Caco-2 (cell line): Measurements from ENCODE around the gene GTPBP4. TPM values are rescaled to one million over a fixed set of nuclear protein-coding genes. Genes with fewer than 3 reads are reported as not detected.

Experiments used
- BruUV-seq: library from RNA; stranded (reverse); fragments of 400-500 nt; replicated peaks from 2 replicates; lab custom pipeline; 2021; lab: Mats Ljungman, UMichigan
- CTCF ChIA-PET: fragments of 300-600 bp; sonication (Branson Sonifier 250); formaldehyde crosslinking; loops from one replicate; lab custom pipeline; 2022; ENCODE audit warnings: antibody characterized with exemption; lab: Charles Lee
- POLR2A ChIA-PET: fragments of 300-600 bp; sonication (Branson Sonifier 250); formaldehyde crosslinking; loops from one replicate; lab custom pipeline; 2022; ENCODE audit warnings: antibody characterized with exemption; lab: Charles Lee
- DNase-seq, 2 experiments: peaks; one replicate each; pipeline versions ENCODE4 v3.0.0 to v3.0.0-alpha.2; 2020 to 2022
- H3K27me3 ChIP-seq: replicated peaks from 2 replicates; pipeline ENCODE4 v1.6.0; 2011; ENCODE audit warnings: low read length; ENCODE audit not compliant: control insufficient read depth, insufficient read depth
- H3K36me3 ChIP-seq: 2 replicates; pipeline ENCODE4 v1.5.1; 2011; ENCODE audit warnings: low read length; ENCODE audit not compliant: control insufficient read depth, insufficient read depth
- H3K4me1 ChIP-seq: fragments of 250-450 bp; sonication (Bioruptor Pico); 2 replicates; pipeline ENCODE4 v1.5.1; 2020; ENCODE audit warnings: mild to moderate bottlenecking
- H3K4me3 ChIP-seq: 2 replicates; pipeline ENCODE4 v1.5.1; 2011; ENCODE audit warnings: low read depth, mild to moderate bottlenecking, control low read depth, low read length
- H3K9me3 ChIP-seq: fragments of 250-450 bp; sonication (Bioruptor Pico); 2 replicates; pipeline ENCODE4 v1.5.1; 2020; ENCODE audit warnings: mild to moderate bottlenecking, moderate library complexity
- H3K27ac Mint-ChIP-seq: one replicate; pipeline ENCODE4 v1.8.0; 2022; ENCODE audit warnings: mixed read lengths; ENCODE audit not compliant: unreplicated experiment
- H3K27me3 Mint-ChIP-seq: one replicate; pipeline ENCODE4 v1.8.0; 2022; ENCODE audit warnings: mixed read lengths; ENCODE audit not compliant: insufficient read depth, unreplicated experiment
- H3K36me3 Mint-ChIP-seq: one replicate; pipeline ENCODE4 v1.8.0; 2022; ENCODE audit warnings: mild to moderate bottlenecking, mixed read lengths; ENCODE audit not compliant: insufficient read depth, unreplicated experiment
- H3K4me1 Mint-ChIP-seq: one replicate; pipeline ENCODE4 v1.8.0; 2022; ENCODE audit warnings: low read depth, mixed read lengths; ENCODE audit not compliant: unreplicated experiment
- H3K4me3 Mint-ChIP-seq: one replicate; pipeline ENCODE4 v1.8.0; 2022; ENCODE audit warnings: mild to moderate bottlenecking, moderate library complexity, mixed read lengths; ENCODE audit not compliant: unreplicated experiment
- H3K9me3 Mint-ChIP-seq: one replicate; pipeline ENCODE4 v1.8.0; 2022; ENCODE audit warnings: mixed read lengths; ENCODE audit not compliant: unreplicated experiment
- intact Hi-C: fragments of 100-400 bp; cut with micrococcal nuclease; formaldehyde crosslinking; loops from one replicate; pipeline ENCODE4 v1.10.0; 2022; ENCODE audit not compliant: unreplicated experiment
- total RNA-seq: library from RNA; stranded (reverse); gene quantifications from 2 replicates; pipeline ENCODE4 v1.2.3, GENCODE V29; 2022
- TF ChIP-seq, protein P1 (sequence below), 2 experiments: fragments of 200-600 bp in 1 of 2; IDR thresholded peaks; 1 replicate in 1 of 2; 2 replicates in 1 of 2; pipeline versions ENCODE4 v1.5.1 to v1.8.0; 2011 to 2022; ENCODE audit warnings: antibody characterized with exemption in 1 of 2, control low read depth in 1 of 2, inconsistent platforms in 1 of 2, low read depth in 1 of 2, low read length in 1 of 2, mild to moderate bottlenecking in 1 of 2, moderate library complexity in 1 of 2; ENCODE audit not compliant: insufficient read depth in 1 of 2, severe bottlenecking in 1 of 2, unreplicated experiment in 1 of 2

Gene GTPBP4
- total RNA-seq, 1 experiment from 2014 or later: 202 TPM

GRCh38 chr10:992467-992866, 4.2 kb downstream of the GTPBP4 start:
- intact Hi-C loops: no loop called here
- no peak overlapping the region for H3K27ac Mint-ChIP-seq
- Histone ChIP-seq H3K4me3 (no peak overlapping the region), H3K4me1 (peaks cover 11% of the 10 kb centered on the region), H3K27me3 (no peaks in the 10 kb centered on the region), H3K9me3 (no peaks in the 10 kb centered on the region), H3K36me3 (peaks cover 5% of the 10 kb centered on the region; the same call in 1 of the 2 replicates)
- no TSS peak for BruUV-seq
- H3K9me3 Mint-ChIP-seq: no peaks in the 10 kb centered on the region
- H3K36me3 Mint-ChIP-seq: peaks cover 97% of the 10 kb centered on the region
- no peaks in the 10 kb centered on the region for H3K27me3 Mint-ChIP-seq
- DNase-seq: no peak
- POLR2A ChIA-PET: no interaction called here
- CTCF ChIA-PET: no interaction called here
- H3K4me3 Mint-ChIP-seq: no peak overlapping the region
- TF ChIP-seq, protein P1, sequence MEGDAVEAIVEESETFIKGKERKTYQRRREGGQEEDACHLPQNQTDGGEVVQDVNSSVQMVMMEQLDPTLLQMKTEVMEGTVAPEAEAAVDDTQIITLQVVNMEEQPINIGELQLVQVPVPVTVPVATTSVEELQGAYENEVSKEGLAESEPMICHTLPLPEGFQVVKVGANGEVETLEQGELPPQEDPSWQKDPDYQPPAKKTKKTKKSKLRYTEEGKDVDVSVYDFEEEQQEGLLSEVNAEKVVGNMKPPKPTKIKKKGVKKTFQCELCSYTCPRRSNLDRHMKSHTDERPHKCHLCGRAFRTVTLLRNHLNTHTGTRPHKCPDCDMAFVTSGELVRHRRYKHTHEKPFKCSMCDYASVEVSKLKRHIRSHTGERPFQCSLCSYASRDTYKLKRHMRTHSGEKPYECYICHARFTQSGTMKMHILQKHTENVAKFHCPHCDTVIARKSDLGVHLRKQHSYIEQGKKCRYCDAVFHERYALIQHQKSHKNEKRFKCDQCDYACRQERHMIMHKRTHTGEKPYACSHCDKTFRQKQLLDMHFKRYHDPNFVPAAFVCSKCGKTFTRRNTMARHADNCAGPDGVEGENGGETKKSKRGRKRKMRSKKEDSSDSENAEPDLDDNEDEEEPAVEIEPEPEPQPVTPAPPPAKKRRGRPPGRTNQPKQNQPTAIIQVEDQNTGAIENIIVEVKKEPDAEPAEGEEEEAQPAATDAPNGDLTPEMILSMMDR (IDR thresholded peaks at IDR 0.05; ENCODE audit: insufficient read depth in 1 of 2, low read depth in 1 of 2, low read length in 1 of 2, severe bottlenecking in 1 of 2, unreplicated experiment in 1 of 2): no peak
- peaks cover 9% of the 10 kb centered on the region for H3K4me1 Mint-ChIP-seq

DNA sequence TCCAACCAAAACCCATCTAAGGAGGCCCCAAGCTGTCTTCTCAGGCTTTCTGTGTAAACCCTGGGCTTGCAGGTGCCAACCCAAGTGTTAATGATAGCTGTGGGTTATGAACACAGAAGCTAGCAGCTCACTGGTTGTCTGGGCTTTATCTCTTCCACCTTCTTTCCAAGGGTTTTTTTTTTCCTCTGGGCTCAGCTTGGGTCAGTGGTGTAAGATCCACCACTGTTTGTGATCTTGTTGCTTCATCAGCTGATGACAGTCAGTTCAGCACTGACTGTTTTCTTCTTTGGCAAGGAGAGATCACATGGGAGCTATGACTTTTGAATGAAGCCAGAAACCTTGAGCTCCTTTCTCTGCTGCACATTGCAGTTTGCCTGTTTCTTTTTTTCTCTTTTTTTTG, 4.6 kb downstream of the GTPBP4 start:
- H3K4me3 Mint-ChIP-seq: no peak overlapping the region
- Histone ChIP-seq H3K4me3 (no peak overlapping the region), H3K9me3 (no peaks in the 10 kb centered on the region), H3K4me1 (peaks cover 11% of the 10 kb centered on the region), H3K27me3 (no peaks in the 10 kb centered on the region), H3K36me3 (peaks cover 8% of the 10 kb centered on the region; the same call in 1 of the 2 replicates)
- no peaks in the 10 kb centered on the region for H3K27me3 Mint-ChIP-seq
- H3K4me1 Mint-ChIP-seq: peaks cover 9% of the 10 kb centered on the region
- intact Hi-C loops: no loop called here
- ChIA-PET POLR2A (interaction anchor here (1.1 kb wide), 1 partner anchor 56 kb away, joined by 3 read pairs; the partner anchor contains the start of gene IDI1), CTCF (no interaction called here)
- no peak overlapping the region for H3K27ac Mint-ChIP-seq
- BruUV-seq: no TSS peak
- peaks cover 97% of the 10 kb centered on the region for H3K36me3 Mint-ChIP-seq
- DNase-seq: no peak
- TF ChIP-seq, protein P1 (IDR thresholded peaks at IDR 0.05; ENCODE audit: insufficient read depth in 1 of 2, low read depth in 1 of 2, low read length in 1 of 2, severe bottlenecking in 1 of 2, unreplicated experiment in 1 of 2): no peak
- H3K9me3 Mint-ChIP-seq: no peaks in the 10 kb centered on the region

DNA sequence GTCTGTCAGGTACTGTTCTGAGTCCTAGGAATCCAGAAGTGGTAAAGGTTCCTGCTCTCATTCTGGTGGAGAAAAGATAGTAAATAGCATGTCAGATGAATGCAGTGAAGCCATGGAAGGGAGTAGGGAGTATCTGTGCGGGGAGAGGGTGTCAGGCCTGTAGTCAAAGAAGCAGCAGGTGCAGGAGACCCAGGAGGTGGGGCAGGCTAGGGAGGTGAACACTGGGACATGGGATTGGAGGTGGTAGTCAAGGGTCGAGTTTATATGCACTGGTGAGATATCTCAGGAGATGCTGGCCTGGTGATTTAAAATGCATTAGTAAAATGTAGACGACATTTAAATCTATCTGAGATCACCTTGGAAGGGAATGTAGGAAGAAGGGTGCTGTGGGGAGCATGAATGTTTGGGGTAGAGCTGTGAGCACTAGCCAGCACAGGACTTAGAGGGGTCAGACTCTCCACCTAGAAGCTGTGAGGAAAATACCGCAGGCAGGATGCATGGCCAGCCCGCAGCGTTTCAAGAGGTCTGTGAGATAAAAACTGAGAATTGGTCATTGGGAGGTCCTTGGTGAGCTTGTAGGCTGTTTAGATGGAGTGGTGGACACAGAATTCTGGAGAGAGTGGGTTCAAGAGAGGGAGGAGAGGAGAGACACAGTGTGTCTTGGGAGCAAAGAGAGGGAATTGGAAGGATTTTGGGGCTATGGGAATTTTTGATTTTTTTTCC, 6.8 kb downstream of the GTPBP4 start:
- H3K4me3 Mint-ChIP-seq: no peak overlapping the region
- intact Hi-C loops: no loop called here
- H3K27ac Mint-ChIP-seq: peak overlapping the region; percentile 7
- H3K36me3 Mint-ChIP-seq: peaks cover 97% of the 10 kb centered on the region
- BruUV-seq: no TSS peak
- POLR2A ChIA-PET: no interaction called here
- Histone ChIP-seq H3K9me3 (no peaks in the 10 kb centered on the region), H3K27me3 (no peaks in the 10 kb centered on the region), H3K4me3 (no peak overlapping the region), H3K36me3 (peaks cover 8% of the 10 kb centered on the region), H3K4me1 (peaks cover 3% of the 10 kb centered on the region)
- CTCF ChIA-PET: no interaction called here
- peaks cover 2% of the 10 kb centered on the region for H3K4me1 Mint-ChIP-seq
- TF ChIP-seq, protein P1 (IDR thresholded peaks at IDR 0.05; ENCODE audit: insufficient read depth in 1 of 2, low read depth in 1 of 2, low read length in 1 of 2, severe bottlenecking in 1 of 2, unreplicated experiment in 1 of 2): no peak
- H3K9me3 Mint-ChIP-seq: no peaks in the 10 kb centered on the region
- no peaks in the 10 kb centered on the region for H3K27me3 Mint-ChIP-seq
- peak in 1 of 2 experiments; percentile 30 for DNase-seq
